Parathyroid adenoma (tissue), 2 donors: ENCODE measurements around the gene RRP36.

Experiments used
- H2AFZ ChIP-seq: fragments of 300-600 bp; sonication (generic); one replicate; pipeline ENCODE4 v1.7.0; 2017; ENCODE audit warnings: antibody characterized with exemption, mild to moderate bottlenecking
- H3K27ac ChIP-seq: fragments of 300-600 bp; sonication (generic); one replicate; pipeline ENCODE4 v1.7.0; 2017
- H3K27me3 ChIP-seq: fragments of 300-600 bp; sonication (generic); one replicate; pipeline ENCODE4 v1.7.0; 2017; ENCODE audit warnings: low read length; ENCODE audit not compliant: control insufficient read depth, insufficient read depth
- H3K36me3 ChIP-seq: fragments of 300-600 bp; sonication (generic); one replicate; pipeline ENCODE4 v1.7.0; 2017; ENCODE audit warnings: low read length; ENCODE audit not compliant: control insufficient read depth, insufficient read depth
- H3K4me1 ChIP-seq: fragments of 300-600 bp; sonication (generic); one replicate; pipeline ENCODE4 v1.7.0; 2017; ENCODE audit warnings: control low read depth
- H3K4me2 ChIP-seq: fragments of 300-600 bp; sonication (generic); one replicate; pipeline ENCODE4 v1.7.0; 2017; ENCODE audit warnings: low read length
- H3K4me3 ChIP-seq: fragments of 300-600 bp; sonication (generic); one replicate; pipeline ENCODE4 v1.7.0; 2017; ENCODE audit warnings: low read depth, low read length
- H3K79me2 ChIP-seq: fragments of 300-600 bp; sonication (generic); one replicate; pipeline ENCODE4 v1.7.0; 2017; ENCODE audit warnings: control low read depth
- H3K9ac ChIP-seq: fragments of 300-600 bp; sonication (generic); one replicate; pipeline ENCODE4 v1.7.0; 2017; ENCODE audit warnings: mild to moderate bottlenecking
- H3K9me3 ChIP-seq: fragments of 300-600 bp; sonication (generic); one replicate; pipeline ENCODE4 v1.7.0; 2017; ENCODE audit warnings: low read length; ENCODE audit not compliant: control insufficient read depth
- TF ChIP-seq, protein P1 (sequence below): fragments of 300-600 bp; sonication (generic); IDR thresholded peaks from one replicate; pipeline ENCODE4 v1.7.0; 2017; ENCODE audit warnings: antibody characterized with exemption, mild to moderate bottlenecking
- donor health status: primary hyperparathyroidism.

Gene RRP36

DNA sequence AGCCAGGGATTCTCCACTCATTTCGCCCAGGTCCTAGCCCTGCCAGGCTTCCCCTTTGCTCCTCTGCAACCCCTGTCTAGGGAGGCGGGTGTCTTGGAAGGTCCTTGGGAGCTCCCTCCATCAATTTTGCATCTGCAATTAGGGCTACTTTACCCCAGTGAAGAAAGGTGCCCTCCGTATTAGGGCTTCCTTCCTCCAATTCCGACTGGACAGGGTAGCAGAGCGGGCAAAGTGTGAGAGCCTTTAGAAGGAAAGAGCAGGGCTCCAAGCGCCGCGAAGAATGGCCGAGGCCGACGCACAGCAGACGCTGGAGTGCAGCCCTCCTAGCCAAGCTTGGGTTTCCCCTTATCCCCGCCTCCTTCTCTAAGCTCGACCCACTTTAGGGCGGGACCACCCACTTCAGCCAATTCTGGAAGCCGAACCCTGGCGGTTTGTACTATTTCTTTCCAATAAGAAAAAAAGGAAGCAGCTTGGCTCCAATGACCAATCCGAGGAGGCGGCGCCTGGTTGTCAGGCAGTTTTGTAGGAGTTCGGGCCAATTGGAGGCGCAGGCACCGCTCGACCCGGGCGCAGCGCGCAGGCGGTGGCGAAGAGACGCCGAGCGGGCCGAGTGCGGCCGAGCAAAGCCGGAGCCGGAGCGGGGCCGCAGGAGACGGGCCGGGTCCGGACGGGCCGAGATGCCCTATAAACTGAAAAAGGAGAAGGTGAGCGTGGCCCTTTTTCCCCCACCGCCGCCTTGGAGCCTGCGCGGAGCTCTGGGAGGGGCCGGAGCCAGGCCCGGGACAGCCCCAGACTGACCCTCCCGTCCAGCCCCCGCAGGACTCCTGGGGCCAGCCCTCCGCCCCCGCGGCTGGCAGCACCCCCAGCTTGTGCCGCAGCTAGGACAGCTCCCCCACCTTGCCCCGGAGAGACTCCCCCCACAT lies 37.2 kb upstream of the RRP36 start, which contains the start of gene PPP2R5D:
PPP2R5D (plus strand) TSS at position 570 of the 923 bp plus-strand sequence; CDS start at position 678, 108 bp downstream.
- Histone ChIP-seq H3K4me1 (peaks cover 22% of the 10 kb centered on the region), H3K27me3 (no peaks in the 10 kb centered on the region), H3K27ac (peak within 1 kb of the TSS; percentile 86), H3K4me3 (peak within 1 kb of the TSS; percentile 85), H3K9me3 (no peaks in the 10 kb centered on the region), H2AFZ (peak within 1 kb of the TSS; percentile 99), H3K9ac (peak within 1 kb of the TSS; percentile 32), H3K79me2 (peaks cover 26% of the 10 kb centered on the region), H3K4me2 (peak within 1 kb of the TSS; percentile 91), H3K36me3 (no peaks in the 10 kb centered on the region)
- TF ChIP-seq, protein P1, sequence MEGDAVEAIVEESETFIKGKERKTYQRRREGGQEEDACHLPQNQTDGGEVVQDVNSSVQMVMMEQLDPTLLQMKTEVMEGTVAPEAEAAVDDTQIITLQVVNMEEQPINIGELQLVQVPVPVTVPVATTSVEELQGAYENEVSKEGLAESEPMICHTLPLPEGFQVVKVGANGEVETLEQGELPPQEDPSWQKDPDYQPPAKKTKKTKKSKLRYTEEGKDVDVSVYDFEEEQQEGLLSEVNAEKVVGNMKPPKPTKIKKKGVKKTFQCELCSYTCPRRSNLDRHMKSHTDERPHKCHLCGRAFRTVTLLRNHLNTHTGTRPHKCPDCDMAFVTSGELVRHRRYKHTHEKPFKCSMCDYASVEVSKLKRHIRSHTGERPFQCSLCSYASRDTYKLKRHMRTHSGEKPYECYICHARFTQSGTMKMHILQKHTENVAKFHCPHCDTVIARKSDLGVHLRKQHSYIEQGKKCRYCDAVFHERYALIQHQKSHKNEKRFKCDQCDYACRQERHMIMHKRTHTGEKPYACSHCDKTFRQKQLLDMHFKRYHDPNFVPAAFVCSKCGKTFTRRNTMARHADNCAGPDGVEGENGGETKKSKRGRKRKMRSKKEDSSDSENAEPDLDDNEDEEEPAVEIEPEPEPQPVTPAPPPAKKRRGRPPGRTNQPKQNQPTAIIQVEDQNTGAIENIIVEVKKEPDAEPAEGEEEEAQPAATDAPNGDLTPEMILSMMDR: peak; percentile 7

- Histone ChIP-seq H3K4me1 (peaks cover 19% of the 10 kb centered on the region), H3K27me3 (no peaks in the 10 kb centered on the region), H3K79me2 (peaks cover 24% of the 10 kb centered on the region), H2AFZ (peak overlapping the region; percentile 89), H3K4me2 (peak overlapping the region; percentile 91), H3K27ac (peak overlapping the region; percentile 61), H3K36me3 (no peaks in the 10 kb centered on the region), H3K9me3 (no peaks in the 10 kb centered on the region), H3K4me3 (peak overlapping the region; percentile 85), H3K9ac (peak overlapping the region; percentile 32)
- TF ChIP-seq, protein P1: no peak
These were observed 36.4 kb upstream of the RRP36 start for GRCh38 chr6:42984924-42985475.

DNA sequence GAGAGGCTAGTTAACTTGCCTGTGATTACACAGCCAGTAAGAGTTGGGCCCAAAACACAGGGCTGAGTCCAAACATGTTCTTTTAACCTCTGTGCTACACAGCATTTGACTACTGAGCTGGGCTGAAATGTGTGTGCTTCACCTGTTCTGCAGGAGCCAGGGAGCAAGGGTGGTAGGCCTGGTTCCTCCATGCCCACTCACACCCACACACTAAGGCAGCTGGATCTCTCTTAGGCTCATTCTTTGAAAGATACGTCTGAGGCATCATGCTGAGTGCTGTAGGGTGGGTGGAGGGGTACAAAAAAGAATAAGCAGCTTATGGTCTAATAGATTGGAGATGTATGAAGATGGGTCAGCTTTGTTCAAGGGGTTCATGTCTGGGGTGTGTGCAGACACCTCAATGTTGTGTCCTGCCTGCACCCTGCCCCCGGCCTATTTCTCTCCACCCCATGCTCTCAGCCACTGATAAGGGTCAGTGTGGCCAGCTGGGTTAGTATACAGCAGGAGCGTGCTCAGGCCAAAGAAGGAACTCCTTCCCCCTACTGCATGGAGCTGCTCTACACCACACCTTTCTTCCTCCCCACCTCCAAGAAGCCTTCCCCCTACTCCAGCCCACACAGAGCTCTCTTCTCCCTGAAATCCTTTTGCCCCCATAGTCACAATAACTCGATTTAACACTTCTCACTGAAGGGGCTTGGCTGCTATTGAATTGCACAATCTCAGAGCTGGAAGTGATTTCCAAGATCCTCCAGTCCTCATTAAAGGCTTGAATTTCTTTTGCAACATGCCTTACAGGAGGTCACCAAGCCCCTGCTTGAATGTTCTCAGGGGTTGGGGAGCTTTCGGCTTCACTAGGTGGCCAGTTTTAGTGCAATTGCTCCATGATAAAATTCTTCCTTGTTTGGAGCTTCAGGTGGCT lies 33.6 kb upstream of the RRP36 start:
- Histone ChIP-seq H2AFZ (no peak overlapping the region), H3K27ac (no peak overlapping the region), H3K4me2 (no peak overlapping the region), H3K36me3 (no peaks in the 10 kb centered on the region), H3K27me3 (no peaks in the 10 kb centered on the region), H3K4me1 (peaks cover 19% of the 10 kb centered on the region), H3K9me3 (no peaks in the 10 kb centered on the region), H3K79me2 (peaks cover 18% of the 10 kb centered on the region), H3K4me3 (no peak overlapping the region), H3K9ac (no peak overlapping the region)
- TF ChIP-seq, protein P1: no peak

GRCh38 chr6:42988486-42989020 lies 32.9 kb upstream of the RRP36 start:
- no peak overlapping the region for H3K4me3 ChIP-seq
- TF ChIP-seq, protein P1: no peak
- no peak overlapping the region for H3K4me2 ChIP-seq
- H3K36me3 ChIP-seq: no peaks in the 10 kb centered on the region
- H3K4me1 ChIP-seq: peaks cover 16% of the 10 kb centered on the region
- H3K9me3 ChIP-seq: no peaks in the 10 kb centered on the region
- H3K27ac ChIP-seq: no peak overlapping the region
- no peak overlapping the region for H2AFZ ChIP-seq
- no peaks in the 10 kb centered on the region for H3K27me3 ChIP-seq
- no peak overlapping the region for H3K9ac ChIP-seq
- H3K79me2 ChIP-seq: peaks cover 16% of the 10 kb centered on the region
